Fibroblast of skin of back (primary cell): ENCODE data around the gene TRMT2A.

Source experiments
- DNase-seq: peaks from one replicate; pipeline ENCODE4 v3.0.0-alpha.2; 2013

TRMT2A gene

GRCh38 chr22:20132686-20133246 lies 15.7 kb upstream of the TRMT2A start:
- no peak for DNase-seq

- no peak for DNase-seq
Measured at GRCh38 chr22:20131859-20132685, 15.0 kb upstream of the TRMT2A start.

GRCh38 chr22:20131597-20131858 lies 14.5 kb upstream of the TRMT2A start, which contains the start of gene ZDHHC8:
ZDHHC8 (plus strand) TSS chr22:20131804; CDS start chr22:20131948, 144 bp downstream.
- peak; percentile 34 for DNase-seq

- peak; percentile 82 for DNase-seq
Measured at GRCh38 chr22:20130731-20131596, 13.9 kb upstream of the TRMT2A start.

- DNase-seq, result no peak
Measured at GRCh38 chr22:20130319-20130718, 13.3 kb upstream of the TRMT2A start.

GRCh38 chr22:20129747-20130014 lies 12.7 kb upstream of the TRMT2A start:
- no peak for DNase-seq

GRCh38 chr22:20128902-20129746 lies 12.1 kb upstream of the TRMT2A start:
- DNase-seq, result peak; percentile 30

GRCh38 chr22:20128619-20128901 lies 11.5 kb upstream of the TRMT2A start:
- DNase-seq, result no peak

GRCh38 chr22:20127869-20128618 lies 11.0 kb upstream of the TRMT2A start:
- no peak for DNase-seq

- no peak for DNase-seq
Measured at GRCh38 chr22:20127318-20127868, 10.4 kb upstream of the TRMT2A start.

GRCh38 chr22:20126284-20127029 lies 9.4 kb upstream of the TRMT2A start:
- DNase-seq, result no peak

GRCh38 chr22:20125201-20126174 lies 8.5 kb upstream of the TRMT2A start:
- DNase-seq, result no peak

GRCh38 chr22:20124083-20124787 lies 7.2 kb upstream of the TRMT2A start:
- DNase-seq, result no peak

- no peak for DNase-seq
Measured at GRCh38 chr22:20123366-20124082, 6.5 kb upstream of the TRMT2A start.

- no peak for DNase-seq
Measured at GRCh38 chr22:20121856-20122415, 4.9 kb upstream of the TRMT2A start.

GRCh38 chr22:20118300-20119020 lies 1.4 kb upstream of the TRMT2A start:
- DNase-seq, result no peak

GRCh38 chr22:20117633-20118299 lies 740 bp upstream of the TRMT2A start:
- DNase-seq, result peak; percentile 12
